Measurements from ENCODE around the gene UQCC5. TPM values are rescaled to one million over a fixed set of nuclear protein-coding genes. Genes with fewer than 3 reads are reported as not detected.

UQCC5 gene
- total RNA-seq, 1 donor from 2014 or later: not detected

GRCh38 chr3:52515192-52515591, 21.2 kb upstream of the UQCC5 start:
- no peak for DNase-seq (ENCODE audit: low spot score in 2 of 2)
- Histone ChIP-seq H3K27me3 (no peaks in the 10 kb centered on the region), H3K4me3 (no peak overlapping the region), H3K27ac (no peak overlapping the region), H3K9me3 (no peaks in the 10 kb centered on the region), H3K36me3 (no peaks in the 10 kb centered on the region), H3K4me1 (no peaks in the 10 kb centered on the region)
- intact Hi-C loops (cut with DNase I): no loop called here
- TF ChIP-seq CTCF (IDR thresholded peaks at IDR 0.05): no peak

GRCh38 chr3:52516509-52517195, 19.8 kb upstream of the UQCC5 start:
- Histone ChIP-seq H3K4me1 (no peaks in the 10 kb centered on the region), H3K27me3 (no peaks in the 10 kb centered on the region), H3K4me3 (no peak overlapping the region), H3K36me3 (no peaks in the 10 kb centered on the region), H3K27ac (no peak overlapping the region), H3K9me3 (no peaks in the 10 kb centered on the region)
- no peak for TF ChIP-seq CTCF (IDR thresholded peaks at IDR 0.05)
- intact Hi-C loops (cut with DNase I): no loop called here
- DNase-seq (ENCODE audit: low spot score in 2 of 2): no peak

GRCh38 chr3:52517796-52518722, 18.3 kb upstream of the UQCC5 start:
- Histone ChIP-seq H3K36me3 (no peaks in the 10 kb centered on the region), H3K4me3 (peak overlapping the region in 1 of 2 donors; percentile 2), H3K9me3 (no peaks in the 10 kb centered on the region), H3K4me1 (no peaks in the 10 kb centered on the region), H3K27me3 (no peaks in the 10 kb centered on the region), H3K27ac (no peak overlapping the region)
- DNase-seq (ENCODE audit: low spot score in 2 of 2): no peak
- TF ChIP-seq CTCF (IDR thresholded peaks at IDR 0.05): no peak
- intact Hi-C loops (cut with DNase I): no loop called here

GRCh38 chr3:52518723-52519444, 17.5 kb upstream of the UQCC5 start:
- Histone ChIP-seq H3K4me1 (no peaks in the 10 kb centered on the region), H3K9me3 (no peaks in the 10 kb centered on the region), H3K27me3 (no peaks in the 10 kb centered on the region), H3K27ac (no peak overlapping the region), H3K36me3 (no peaks in the 10 kb centered on the region), H3K4me3 (peak overlapping the region; percentile 2 to 29)
- no peak for TF ChIP-seq CTCF (IDR thresholded peaks at IDR 0.05)
- intact Hi-C loops (cut with DNase I): no loop called here
- DNase-seq (ENCODE audit: low spot score in 2 of 2): no peak

- no peaks in the 10 kb centered on the region for H3K27me3 ChIP-seq
- H3K4me3 ChIP-seq: no peak overlapping the region
- H3K36me3 ChIP-seq: peaks cover 0 to 5% of the 10 kb centered on the region in 2 donors
- DNase-seq (ENCODE audit: low spot score in 2 of 2): no peak
- H3K27ac ChIP-seq: no peak overlapping the region
- TF ChIP-seq CTCF (IDR thresholded peaks at IDR 0.05): no peak
- intact Hi-C loops (cut with DNase I): no loop called here
- H3K9me3 ChIP-seq: no peaks in the 10 kb centered on the region
- H3K4me1 ChIP-seq: no peaks in the 10 kb centered on the region
These were observed 16.8 kb upstream of the UQCC5 start for GRCh38 chr3:52519445-52520140.
